Measurements from ENCODE around the gene LGALS7B. TPM values are rescaled to one million over a fixed set of nuclear protein-coding genes. Genes with fewer than 3 reads are reported as not detected.

The LGALS7B gene
- total and polyA plus RNA-seq, 10 of the 15 experiments (the other 5 are each of a cell fraction or from before 2014, with no cell fraction given), result not detected

DNA sequence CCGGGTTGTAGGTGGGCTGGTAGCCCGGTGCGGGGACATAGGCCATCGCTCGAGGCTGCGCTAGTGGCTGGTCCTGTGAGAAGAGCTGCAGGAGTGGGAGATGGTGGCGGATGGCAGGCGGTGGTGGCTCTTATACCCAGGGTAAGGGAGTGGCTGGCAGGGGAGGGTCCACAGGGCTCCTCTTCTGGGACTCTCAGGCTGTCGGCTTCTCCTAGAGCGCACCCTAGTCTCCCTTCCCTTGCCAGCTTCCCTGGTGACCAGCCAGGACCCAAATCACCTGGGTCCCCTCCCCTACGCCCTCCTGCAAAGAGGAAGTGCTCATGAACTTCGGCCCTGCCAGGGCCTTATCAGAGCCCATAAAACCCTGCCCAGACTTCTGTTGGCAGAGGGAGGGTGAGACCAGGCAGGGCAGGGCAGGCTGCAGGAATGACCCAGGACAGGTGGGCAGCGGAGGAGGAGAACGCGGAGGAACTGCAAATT lies 23.9 kb downstream of the LGALS7B start, which contains the start of gene LGALS4:
TSS of gene LGALS4 (minus strand) at position 105 of the 480 bp plus-strand sequence. CDS start at position 46, 59 bp downstream.
- intact Hi-C loops (cut with micrococcal nuclease; ENCODE audit: unreplicated experiment) (no loop called here), in situ Hi-C loops (cut with MboI) (no loop called here)
- WGBS (ENCODE audit: insufficient coverage, insufficient replicate concordance, low lambda C conversion rate, missing lambda C conversion rate), result 74% methylated on average over 11 of the region's 15 CpGs
- Histone ChIP-seq H3K9me3 (replicated peaks; ENCODE audit: control insufficient read depth, insufficient read depth, low read length) (no peaks in the 10 kb centered on the region), H3K79me2 (ENCODE audit: control insufficient read depth, insufficient read depth, low read length) (no peaks in the 10 kb centered on the region), H3K4me1 (ENCODE audit: control insufficient read depth, insufficient read depth, low read length) (no peaks in the 10 kb centered on the region), H3K9ac (ENCODE audit: control insufficient read depth, insufficient read depth, low read length) (no peak within 1 kb of the TSS), H4K20me1 (ENCODE audit: control insufficient read depth, insufficient read depth) (no peaks in the 10 kb centered on the region), H3K36me3 (ENCODE audit: control insufficient read depth in 2 of 2, insufficient read depth in 2 of 2, low read length in 1 of 2) (peaks cover 3% of the 10 kb centered on the region in 2 experiments; a peak in 2 of 4 replicates), H3K27me3 (replicated peaks in 1 of 2; ENCODE audit: control insufficient read depth in 2 of 2, insufficient read depth in 2 of 2, low read length in 1 of 2) (no peaks in the 10 kb centered on the region), H3K27ac (ENCODE audit: control insufficient read depth, insufficient read depth) (no peak within 1 kb of the TSS), H2AFZ (ENCODE audit: control insufficient read depth, low read depth, low read length) (no peak within 1 kb of the TSS), H3K4me2 (ENCODE audit: control insufficient read depth, insufficient read depth) (no peak within 1 kb of the TSS), H3K4me3 (no peak within 1 kb of the TSS)
- no TSS peak for BruUV-seq (replicated peaks)
- ChIA-PET POLR2A (no interaction called here), SMC1A (ENCODE audit: uncharacterized antibody, unreplicated experiment) (no interaction called here), CTCF (no interaction called here), RAD21 (ENCODE audit: unreplicated experiment) (no interaction called here)
- DNase-seq (ENCODE audit: low read depth, low spot score), result no peak
- ATAC-seq, result no peak
- no peak for FAIRE-seq
- TF ChIP-seq SP1 (IDR thresholded peaks at IDR 0.05; ENCODE audit: low read depth, low read length), result no peak
- TF ChIP-seq EP300 (IDR thresholded peaks at IDR 0.05; ENCODE audit: borderline replicate concordance in 1 of 2, control insufficient read depth in 1 of 2, low read depth in 2 of 2, low read length in 2 of 2), result no peak
- no peak for TF ChIP-seq NR2C1 (IDR thresholded peaks at IDR 0.05)
- TF ChIP-seq SMC3 (IDR thresholded peaks at IDR 0.05; ENCODE audit: borderline replicate concordance, low read length), result no peak
- no peak for TF ChIP-seq ZNF622 (IDR thresholded peaks at IDR 0.05)
- TF ChIP-seq CHD1 (IDR thresholded peaks at IDR 0.05; ENCODE audit: low read depth, low read length), result no peak
- TF ChIP-seq ESRRA (IDR thresholded peaks at IDR 0.05; ENCODE audit: low read length), result no peak
- TF ChIP-seq, protein P1, sequence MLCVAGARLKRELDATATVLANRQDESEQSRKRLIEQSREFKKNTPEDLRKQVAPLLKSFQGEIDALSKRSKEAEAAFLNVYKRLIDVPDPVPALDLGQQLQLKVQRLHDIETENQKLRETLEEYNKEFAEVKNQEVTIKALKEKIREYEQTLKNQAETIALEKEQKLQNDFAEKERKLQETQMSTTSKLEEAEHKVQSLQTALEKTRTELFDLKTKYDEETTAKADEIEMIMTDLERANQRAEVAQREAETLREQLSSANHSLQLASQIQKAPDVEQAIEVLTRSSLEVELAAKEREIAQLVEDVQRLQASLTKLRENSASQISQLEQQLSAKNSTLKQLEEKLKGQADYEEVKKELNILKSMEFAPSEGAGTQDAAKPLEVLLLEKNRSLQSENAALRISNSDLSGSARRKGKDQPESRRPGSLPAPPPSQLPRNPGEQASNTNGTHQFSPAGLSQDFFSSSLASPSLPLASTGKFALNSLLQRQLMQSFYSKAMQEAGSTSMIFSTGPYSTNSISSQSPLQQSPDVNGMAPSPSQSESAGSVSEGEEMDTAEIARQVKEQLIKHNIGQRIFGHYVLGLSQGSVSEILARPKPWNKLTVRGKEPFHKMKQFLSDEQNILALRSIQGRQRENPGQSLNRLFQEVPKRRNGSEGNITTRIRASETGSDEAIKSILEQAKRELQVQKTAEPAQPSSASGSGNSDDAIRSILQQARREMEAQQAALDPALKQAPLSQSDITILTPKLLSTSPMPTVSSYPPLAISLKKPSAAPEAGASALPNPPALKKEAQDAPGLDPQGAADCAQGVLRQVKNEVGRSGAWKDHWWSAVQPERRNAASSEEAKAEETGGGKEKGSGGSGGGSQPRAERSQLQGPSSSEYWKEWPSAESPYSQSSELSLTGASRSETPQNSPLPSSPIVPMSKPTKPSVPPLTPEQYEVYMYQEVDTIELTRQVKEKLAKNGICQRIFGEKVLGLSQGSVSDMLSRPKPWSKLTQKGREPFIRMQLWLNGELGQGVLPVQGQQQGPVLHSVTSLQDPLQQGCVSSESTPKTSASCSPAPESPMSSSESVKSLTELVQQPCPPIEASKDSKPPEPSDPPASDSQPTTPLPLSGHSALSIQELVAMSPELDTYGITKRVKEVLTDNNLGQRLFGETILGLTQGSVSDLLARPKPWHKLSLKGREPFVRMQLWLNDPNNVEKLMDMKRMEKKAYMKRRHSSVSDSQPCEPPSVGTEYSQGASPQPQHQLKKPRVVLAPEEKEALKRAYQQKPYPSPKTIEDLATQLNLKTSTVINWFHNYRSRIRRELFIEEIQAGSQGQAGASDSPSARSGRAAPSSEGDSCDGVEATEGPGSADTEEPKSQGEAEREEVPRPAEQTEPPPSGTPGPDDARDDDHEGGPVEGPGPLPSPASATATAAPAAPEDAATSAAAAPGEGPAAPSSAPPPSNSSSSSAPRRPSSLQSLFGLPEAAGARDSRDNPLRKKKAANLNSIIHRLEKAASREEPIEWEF (IDR thresholded peaks at IDR 0.05; ENCODE audit: insufficient replicate concordance, low read depth, low read length), result no peak
- no peak for TF ChIP-seq CEBPB (IDR thresholded peaks at IDR 0.05; ENCODE audit: borderline replicate concordance in 1 of 2, low read depth in 2 of 2, low read length in 2 of 2)
- TF ChIP-seq CHD4 (IDR thresholded peaks at IDR 0.05), result no peak
- no peak for TF ChIP-seq ETV6 (conservative IDR thresholded peaks at IDR 0.05 in 1 of 2, IDR thresholded peaks at IDR 0.05 in 1 of 2; ENCODE audit: borderline replicate concordance in 1 of 2, low read depth in 1 of 2)
- no peak for TF ChIP-seq RUNX3 (IDR thresholded peaks at IDR 0.05; ENCODE audit: low read length)
- TF ChIP-seq HDAC6 (IDR thresholded peaks at IDR 0.05; ENCODE audit: unreplicated experiment), result no peak
- TF ChIP-seq, protein P2, sequence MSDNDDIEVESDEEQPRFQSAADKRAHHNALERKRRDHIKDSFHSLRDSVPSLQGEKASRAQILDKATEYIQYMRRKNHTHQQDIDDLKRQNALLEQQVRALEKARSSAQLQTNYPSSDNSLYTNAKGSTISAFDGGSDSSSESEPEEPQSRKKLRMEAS (IDR thresholded peaks at IDR 0.05; ENCODE audit: low read depth, low read length), result no peak
- TF ChIP-seq NBN (IDR thresholded peaks at IDR 0.05), result no peak
- TF ChIP-seq BRCA1 (IDR thresholded peaks at IDR 0.05; ENCODE audit: low read depth, low read length), result no peak
- TF ChIP-seq, protein P3, sequence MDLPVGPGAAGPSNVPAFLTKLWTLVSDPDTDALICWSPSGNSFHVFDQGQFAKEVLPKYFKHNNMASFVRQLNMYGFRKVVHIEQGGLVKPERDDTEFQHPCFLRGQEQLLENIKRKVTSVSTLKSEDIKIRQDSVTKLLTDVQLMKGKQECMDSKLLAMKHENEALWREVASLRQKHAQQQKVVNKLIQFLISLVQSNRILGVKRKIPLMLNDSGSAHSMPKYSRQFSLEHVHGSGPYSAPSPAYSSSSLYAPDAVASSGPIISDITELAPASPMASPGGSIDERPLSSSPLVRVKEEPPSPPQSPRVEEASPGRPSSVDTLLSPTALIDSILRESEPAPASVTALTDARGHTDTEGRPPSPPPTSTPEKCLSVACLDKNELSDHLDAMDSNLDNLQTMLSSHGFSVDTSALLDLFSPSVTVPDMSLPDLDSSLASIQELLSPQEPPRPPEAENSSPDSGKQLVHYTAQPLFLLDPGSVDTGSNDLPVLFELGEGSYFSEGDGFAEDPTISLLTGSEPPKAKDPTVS (IDR thresholded peaks at IDR 0.05; ENCODE audit: low read depth, low read length), result no peak
- TF ChIP-seq CREM (IDR thresholded peaks at IDR 0.05; ENCODE audit: low read depth), result no peak
- TF ChIP-seq, protein P4, sequence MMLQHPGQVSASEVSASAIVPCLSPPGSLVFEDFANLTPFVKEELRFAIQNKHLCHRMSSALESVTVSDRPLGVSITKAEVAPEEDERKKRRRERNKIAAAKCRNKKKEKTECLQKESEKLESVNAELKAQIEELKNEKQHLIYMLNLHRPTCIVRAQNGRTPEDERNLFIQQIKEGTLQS (IDR thresholded peaks at IDR 0.05; ENCODE audit: borderline replicate concordance, extremely low read depth, low read depth, low read length), result no peak

Measured in GM12878 (cell line).